ENCODE measurements around the gene IQGAP2. TPM values are rescaled to one million over a fixed set of nuclear protein-coding genes. Genes with fewer than 3 reads are reported as not detected.

Gene IQGAP2
- total RNA-seq, 2 donors from 2014 or later, result 15.3 to 17.6 TPM

GRCh38 chr5:76494201-76494600, 91.1 kb downstream of the IQGAP2 start:
- Histone ChIP-seq H3K9me3 (no peaks in the 10 kb centered on the region), H3K4me1 (ENCODE audit: control insufficient read depth in 1 of 2, low read depth in 2 of 2) (no peaks in the 10 kb centered on the region), H3K27me3 (replicated peaks; ENCODE audit: insufficient read depth) (no peaks in the 10 kb centered on the region), H3K36me3 (no peaks in the 10 kb centered on the region), H3K27ac (no peak overlapping the region), H3K4me3 (no peak overlapping the region)
- ATAC-seq (ENCODE audit: insufficient number of reproducible peaks, low FRiP score, low read depth) (no peak), DNase-seq (ENCODE audit: low spot score) (no peak)
- TF ChIP-seq CTCF (IDR thresholded peaks at IDR 0.05), result no peak

DNA sequence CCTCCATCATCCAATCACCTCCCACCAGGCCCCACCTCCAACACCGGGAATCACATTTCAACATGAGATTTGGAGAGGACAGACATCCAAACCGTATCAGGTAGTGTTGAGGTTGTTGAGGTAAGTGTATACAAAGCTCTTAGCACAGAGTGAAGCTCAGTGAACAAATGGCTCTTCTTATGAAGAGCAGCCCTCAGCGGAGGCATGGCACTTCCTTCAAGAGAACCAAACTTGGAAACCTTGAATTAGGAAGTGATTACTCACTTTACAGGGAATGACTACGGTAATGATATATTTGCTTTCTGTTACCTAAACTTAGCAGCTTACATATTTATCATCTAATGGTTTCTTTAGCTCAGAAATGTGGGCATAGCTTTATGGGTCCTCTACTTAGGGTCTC, 92.8 kb downstream of the IQGAP2 start:
- DNase-seq (ENCODE audit: low spot score), result no peak
- no peak for TF ChIP-seq CTCF (IDR thresholded peaks at IDR 0.05)
- Histone ChIP-seq H3K36me3 (no peaks in the 10 kb centered on the region), H3K27ac (no peak overlapping the region), H3K4me3 (no peak overlapping the region), H3K4me1 (ENCODE audit: control insufficient read depth in 1 of 2, low read depth in 2 of 2) (no peaks in the 10 kb centered on the region), H3K9me3 (no peaks in the 10 kb centered on the region), H3K27me3 (replicated peaks; ENCODE audit: insufficient read depth) (no peaks in the 10 kb centered on the region)
- ATAC-seq (ENCODE audit: insufficient number of reproducible peaks, low FRiP score, low read depth), result no peak

DNA sequence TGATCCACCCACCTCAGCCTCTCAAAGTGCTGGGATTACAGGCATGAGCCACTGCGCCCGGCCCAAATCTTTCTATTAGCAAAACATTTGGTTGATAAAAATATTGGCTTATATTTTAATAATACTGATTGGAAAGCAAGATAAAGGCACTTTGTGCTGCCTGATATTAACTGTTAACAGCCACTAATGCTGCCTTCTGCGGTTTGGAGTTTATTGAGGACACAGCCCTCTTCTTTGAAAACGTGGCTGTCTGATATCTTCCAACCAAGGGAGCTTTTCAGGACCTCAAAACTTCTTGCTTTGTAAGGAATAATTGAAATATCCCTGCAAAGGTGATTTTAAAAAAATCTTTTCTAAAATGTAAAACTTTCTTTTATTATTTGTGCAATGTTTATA, 94.0 kb downstream of the IQGAP2 start:
- H3K4me3 ChIP-seq, result no peak overlapping the region
- DNase-seq (ENCODE audit: low spot score), result no peak
- H3K4me1 ChIP-seq (ENCODE audit: control insufficient read depth in 1 of 2, low read depth in 2 of 2), result no peaks in the 10 kb centered on the region
- ATAC-seq (ENCODE audit: insufficient number of reproducible peaks, low FRiP score, low read depth), result no peak
- H3K36me3 ChIP-seq, result no peaks in the 10 kb centered on the region
- TF ChIP-seq CTCF (IDR thresholded peaks at IDR 0.05), result no peak
- no peak overlapping the region for H3K27ac ChIP-seq
- H3K27me3 ChIP-seq (replicated peaks; ENCODE audit: insufficient read depth), result no peaks in the 10 kb centered on the region
- H3K9me3 ChIP-seq, result no peaks in the 10 kb centered on the region

DNA sequence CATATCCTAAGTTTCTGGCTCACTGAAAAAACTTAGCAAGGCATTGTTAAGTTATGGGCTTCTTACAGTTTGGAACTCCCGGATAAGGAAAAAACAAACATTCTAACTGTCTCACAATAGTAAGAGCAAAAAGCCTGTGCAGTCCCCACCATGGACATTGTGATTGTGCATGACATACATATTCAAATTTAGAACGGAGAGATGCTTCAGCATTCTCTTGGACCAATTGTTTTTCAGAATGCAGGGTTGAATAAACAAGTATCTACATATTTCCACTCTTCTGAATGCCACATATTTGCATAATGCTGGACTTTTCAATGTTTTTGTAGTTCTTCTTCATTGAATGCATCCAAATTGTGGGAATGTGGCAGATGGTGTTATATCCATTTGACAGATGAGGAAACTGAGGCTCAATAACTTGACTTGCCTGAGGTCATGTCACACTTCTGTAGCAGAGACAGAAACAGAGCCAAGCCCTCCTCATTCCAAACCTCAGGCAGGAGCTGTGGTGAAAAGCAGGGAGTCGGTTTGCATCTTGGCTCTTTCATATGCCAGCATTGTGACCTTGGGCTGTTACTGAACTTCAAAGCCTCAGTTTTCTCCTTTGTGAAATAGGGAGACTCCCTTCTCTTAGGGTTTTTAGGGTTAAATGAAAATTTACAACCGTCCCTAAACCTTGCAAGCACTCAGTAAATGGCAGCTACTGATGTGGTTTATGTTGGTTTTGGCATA, 95.1 kb downstream of the IQGAP2 start:
- Histone ChIP-seq H3K36me3 (no peaks in the 10 kb centered on the region), H3K4me3 (no peak overlapping the region), H3K27me3 (replicated peaks; ENCODE audit: insufficient read depth) (no peaks in the 10 kb centered on the region), H3K4me1 (ENCODE audit: control insufficient read depth in 1 of 2, low read depth in 2 of 2) (no peaks in the 10 kb centered on the region), H3K27ac (no peak overlapping the region), H3K9me3 (no peaks in the 10 kb centered on the region)
- DNase-seq (ENCODE audit: low spot score) (no peak), ATAC-seq (ENCODE audit: insufficient number of reproducible peaks, low FRiP score, low read depth) (no peak)
- TF ChIP-seq CTCF (IDR thresholded peaks at IDR 0.05), result no peak

- no peaks in the 10 kb centered on the region for H3K9me3 ChIP-seq
- TF ChIP-seq CTCF (IDR thresholded peaks at IDR 0.05), result no peak
- no peak overlapping the region for H3K4me3 ChIP-seq
- no peaks in the 10 kb centered on the region for H3K27me3 ChIP-seq (replicated peaks; ENCODE audit: insufficient read depth)
- ATAC-seq (ENCODE audit: insufficient number of reproducible peaks, low FRiP score, low read depth), result no peak
- H3K36me3 ChIP-seq, result no peaks in the 10 kb centered on the region
- no peak for DNase-seq (ENCODE audit: low spot score)
- H3K4me1 ChIP-seq (ENCODE audit: control insufficient read depth in 1 of 2, low read depth in 2 of 2), result no peaks in the 10 kb centered on the region
- no peak overlapping the region for H3K27ac ChIP-seq
These were observed 96.5 kb downstream of the IQGAP2 start for GRCh38 chr5:76499507-76500161.
